ENCODE results near the gene JMJD1C.
"Not testable (repeated sequence)": the region's sequence is repeated elsewhere in the genome, so short reads cannot be mapped to it uniquely, and the experiment has no call there.

The JMJD1C gene

DNA sequence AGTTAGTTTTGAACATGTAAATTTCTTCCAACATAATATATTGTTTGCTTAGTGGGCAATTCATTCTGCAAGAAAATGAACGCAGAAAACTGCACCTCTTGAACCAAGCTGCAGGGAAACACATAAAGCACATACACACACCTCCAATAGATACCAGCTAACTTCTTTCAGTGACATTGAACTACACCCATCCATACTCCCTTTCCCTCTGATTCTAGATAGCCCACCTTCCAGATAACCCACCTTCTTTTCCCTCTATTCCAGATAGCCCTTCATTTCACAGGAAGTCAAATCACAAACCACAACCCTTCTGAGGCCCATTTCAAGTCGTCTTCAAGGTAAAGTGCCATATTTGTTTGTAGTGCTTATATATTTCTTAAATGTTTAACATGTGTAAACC, 304.2 kb downstream of the JMJD1C start:
- no peak for DNase-seq

- DNase-seq, result peak; percentile 15 to 19
Measured at GRCh38 chr10:63157845-63158624, 307.7 kb downstream of the JMJD1C start.

GRCh38 chr10:63156236-63156635, 309.5 kb downstream of the JMJD1C start:
- DNase-seq, result no peak

DNA sequence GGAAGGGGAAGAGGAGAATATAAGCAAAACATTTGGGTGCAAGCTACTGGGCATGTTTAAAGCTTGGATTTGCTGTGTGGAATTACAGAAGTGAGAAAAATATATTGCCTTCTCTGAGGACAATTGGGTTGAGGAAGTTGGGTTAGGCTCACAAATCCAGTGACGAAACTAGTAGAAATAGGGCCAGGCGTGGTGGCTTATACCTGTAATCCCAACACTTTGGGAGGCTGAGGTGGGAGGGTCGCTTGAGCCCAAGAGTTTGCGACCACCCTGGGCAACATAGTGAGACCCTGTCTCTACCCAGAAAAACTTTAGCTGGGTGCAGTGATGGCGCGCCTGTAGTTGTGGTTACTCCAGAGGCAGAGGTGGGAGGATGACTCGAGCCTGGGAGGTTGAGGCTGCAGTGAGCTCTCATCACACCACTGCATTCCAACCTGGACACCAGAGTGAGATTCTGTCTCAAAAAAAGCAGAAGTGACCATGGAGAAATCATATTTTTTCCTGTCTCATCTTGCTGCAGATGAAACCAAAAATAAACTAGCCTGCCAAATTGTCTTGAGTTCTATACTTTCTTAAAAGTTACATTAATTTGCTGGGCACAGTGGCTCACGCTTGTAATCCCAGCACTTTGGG, 310.3 kb downstream of the JMJD1C start:
- no peak for DNase-seq

GRCh38 chr10:63154546-63155387, 311.0 kb downstream of the JMJD1C start:
- DNase-seq, result no peak

DNA sequence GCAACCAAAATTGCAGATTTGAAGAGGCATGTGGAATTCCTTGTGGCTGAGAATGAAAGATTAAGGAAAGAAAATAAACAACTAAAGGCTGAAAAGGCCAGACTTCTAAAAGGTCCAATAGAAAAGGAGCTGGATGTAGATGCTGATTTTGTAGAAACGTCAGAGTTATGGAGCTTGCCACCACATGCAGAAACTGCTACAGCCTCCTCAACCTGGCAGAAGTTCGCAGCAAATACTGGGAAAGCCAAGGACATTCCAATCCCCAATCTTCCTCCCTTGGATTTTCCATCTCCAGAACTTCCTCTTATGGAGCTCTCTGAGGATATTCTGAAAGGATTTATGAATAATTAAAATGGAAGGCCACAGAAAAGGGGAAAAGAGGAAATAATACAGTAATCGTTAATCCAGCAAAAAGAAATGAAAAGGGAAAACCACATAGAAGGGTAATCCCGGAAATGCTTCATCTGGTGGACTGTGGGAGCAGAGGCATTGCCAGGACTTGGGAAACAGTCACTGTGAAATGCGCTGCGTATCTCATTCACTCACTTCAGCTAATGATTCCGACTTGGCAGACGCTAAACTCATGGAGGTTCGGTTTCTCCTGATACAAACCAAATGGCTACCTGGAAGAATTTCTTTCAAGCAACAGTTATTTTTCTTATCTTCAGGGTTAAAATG, 311.8 kb downstream of the JMJD1C start:
- not testable (repeated sequence) for DNase-seq

DNA sequence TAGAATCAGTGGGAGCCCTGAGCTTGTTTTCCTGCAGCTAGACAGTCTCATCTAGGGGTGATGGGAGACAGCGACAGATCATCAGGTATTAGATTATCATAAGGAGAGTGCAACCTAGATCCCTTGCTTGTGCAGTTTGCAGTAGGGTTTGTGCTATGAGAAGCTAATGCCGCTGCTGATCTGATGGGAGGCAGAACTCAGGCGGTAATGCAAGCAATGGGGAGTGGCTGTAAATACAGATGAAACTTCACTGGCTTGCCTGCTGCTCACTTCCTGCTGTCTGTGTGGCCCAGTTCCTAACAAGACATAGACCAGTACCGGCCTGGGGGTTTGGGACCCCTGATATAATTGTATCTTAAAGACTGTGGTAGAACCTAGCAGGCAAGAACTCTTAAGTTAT, 315.0 kb downstream of the JMJD1C start:
- DNase-seq, result no peak

DNA sequence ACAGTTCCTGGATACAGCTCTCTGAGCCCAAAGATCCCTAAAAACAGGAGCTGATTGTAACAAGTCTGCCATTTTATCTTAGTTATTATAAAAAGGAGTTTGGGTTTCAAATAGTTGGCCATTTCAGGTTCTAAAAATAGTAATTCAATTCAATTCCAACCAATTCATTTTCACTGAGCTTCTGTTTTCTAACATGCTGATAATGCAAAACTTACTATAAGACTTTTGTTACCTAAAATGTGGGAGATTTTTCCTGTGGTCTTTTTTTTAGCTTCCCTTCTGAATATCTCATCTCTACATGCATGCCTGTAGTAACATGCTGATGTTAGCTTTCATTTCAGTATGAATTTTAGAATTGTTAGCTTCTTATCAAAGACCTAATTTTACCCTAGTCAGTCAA, 319.3 kb downstream of the JMJD1C start:
- DNase-seq, result no peak

GRCh38 chr10:63145782-63146181, 320.0 kb downstream of the JMJD1C start:
- no peak for DNase-seq

- DNase-seq, result no peak
Measured at GRCh38 chr10:63143987-63144386, 321.8 kb downstream of the JMJD1C start.

DNA sequence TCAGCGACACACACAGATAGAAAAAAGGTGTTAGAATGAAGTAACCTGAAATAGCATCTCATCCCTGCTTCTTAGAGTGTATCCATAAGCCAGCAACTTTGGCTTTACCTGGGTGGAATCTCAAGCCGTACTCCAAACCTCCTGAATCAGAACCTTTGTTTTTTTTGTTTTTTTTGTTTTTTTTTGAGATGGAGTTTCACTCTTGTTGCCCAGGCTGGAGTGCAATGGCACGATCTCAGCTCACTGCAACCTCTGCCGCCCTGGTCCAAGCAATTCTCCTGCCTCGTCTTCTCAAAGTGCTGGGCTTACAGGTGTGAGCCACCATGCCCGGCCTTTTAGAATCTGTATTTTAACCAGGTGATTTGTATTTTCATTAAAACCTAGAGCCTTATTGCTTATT, 323.6 kb downstream of the JMJD1C start:
- DNase-seq, result no peak

GRCh38 chr10:63140077-63140476, 325.7 kb downstream of the JMJD1C start:
- DNase-seq, result no peak

GRCh38 chr10:63137306-63137705, 328.5 kb downstream of the JMJD1C start:
- no peak for DNase-seq

DNA sequence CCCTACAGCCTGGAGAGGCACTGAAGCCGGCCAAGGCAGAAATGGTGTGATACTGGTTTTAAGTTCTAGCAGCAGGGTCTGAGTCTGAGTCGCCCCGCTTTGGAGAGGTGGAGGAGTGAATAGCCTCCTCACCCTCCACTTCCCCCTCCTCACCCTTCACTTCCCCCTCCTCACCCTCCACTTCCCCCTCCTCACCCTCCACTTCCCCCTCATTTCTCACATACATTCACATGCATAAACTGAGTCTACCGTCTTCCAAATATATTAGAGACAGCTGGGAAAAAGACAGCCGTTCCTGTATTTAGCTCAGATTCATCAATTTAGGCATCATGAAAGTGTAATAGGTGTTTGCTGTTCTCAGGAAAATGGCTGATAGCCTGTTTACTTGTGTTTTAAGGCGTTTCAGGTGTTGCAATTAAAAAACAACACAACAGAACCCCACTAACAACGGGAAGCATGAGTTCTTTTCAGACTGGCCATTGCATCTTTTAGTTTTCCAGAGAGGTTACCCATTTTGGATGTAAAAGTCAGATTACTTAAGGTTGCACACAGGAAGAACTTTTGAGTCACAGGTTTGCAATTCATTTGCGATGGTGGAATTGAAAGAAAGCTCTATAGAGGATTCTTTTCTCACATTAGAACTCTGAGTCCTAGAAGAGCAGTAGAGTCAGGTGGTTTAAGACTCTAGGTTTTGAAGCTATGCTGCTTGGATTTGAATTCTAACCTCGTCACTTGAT, 331.8 kb downstream of the JMJD1C start:
- DNase-seq, result no peak

GRCh38 chr10:63133056-63133820, 332.5 kb downstream of the JMJD1C start, which contains the start of gene NRBF2:
Gene NRBF2, plus strand, starts transcription at chr10:63133328. Its CDS starts 143 bp downstream, at chr10:63133471.
- peak; percentile 95 for DNase-seq

GRCh38 chr10:63132651-63133055, 333.1 kb downstream of the JMJD1C start:
- no peak for DNase-seq

DNA sequence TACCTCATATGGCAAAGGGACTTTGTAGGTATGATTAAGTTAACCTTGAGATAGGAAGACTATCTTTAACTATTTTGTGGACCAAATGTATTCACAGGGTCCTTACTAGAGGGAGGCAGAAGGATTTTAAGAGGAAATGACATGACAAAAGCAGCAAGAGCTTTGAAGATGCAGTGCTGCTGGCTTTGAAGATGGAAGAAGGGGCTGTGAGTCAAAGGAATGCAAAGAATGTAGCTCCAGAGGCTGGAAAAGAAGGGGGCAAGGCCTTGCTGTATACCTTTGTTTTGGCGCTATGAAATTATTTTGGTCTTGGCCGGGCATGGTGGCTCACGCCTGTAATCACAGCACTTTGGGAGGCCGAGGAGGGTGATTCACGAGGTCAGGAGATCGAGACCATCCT, 335.9 kb downstream of the JMJD1C start:
- DNase-seq, result no peak

DNA sequence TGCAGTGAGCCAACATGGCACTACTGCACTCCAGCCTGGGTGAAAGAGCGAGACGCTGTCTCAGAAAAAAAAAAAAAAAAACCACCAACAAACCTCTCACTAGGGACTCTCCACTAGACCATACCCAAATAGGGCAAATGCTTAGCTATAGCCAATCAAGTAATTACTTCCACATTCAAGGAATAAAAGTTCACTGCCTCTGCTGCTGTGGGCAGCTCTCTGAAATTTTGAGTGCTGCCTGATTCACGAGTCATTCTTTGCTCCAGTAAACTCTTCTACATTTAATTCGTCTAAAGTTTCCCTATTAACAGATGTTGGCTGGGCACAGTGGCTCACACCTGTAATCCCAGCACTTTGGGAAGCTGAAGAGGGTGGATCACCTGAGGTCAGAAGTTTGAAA, 337.3 kb downstream of the JMJD1C start:
- no peak for DNase-seq

DNA sequence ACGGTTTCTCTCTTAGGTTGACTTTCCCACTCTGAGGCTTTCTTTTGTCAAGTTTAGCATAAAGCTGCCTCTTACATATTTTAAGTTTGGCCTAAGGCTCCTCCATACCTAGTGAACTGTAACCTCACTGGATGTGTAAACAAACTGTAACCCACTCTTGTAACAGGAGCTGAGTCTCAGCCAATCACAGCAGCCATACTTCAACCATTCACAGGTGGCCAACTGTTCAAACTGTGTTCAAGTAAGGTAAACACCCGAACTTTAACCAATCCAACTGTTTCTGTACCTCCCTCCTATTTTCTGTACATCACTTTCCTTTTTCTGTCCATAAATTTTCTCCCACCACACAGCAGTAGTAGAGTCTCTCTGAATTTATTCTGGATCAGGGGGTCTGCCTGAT, 340.3 kb downstream of the JMJD1C start:
- no peak for DNase-seq

DNA sequence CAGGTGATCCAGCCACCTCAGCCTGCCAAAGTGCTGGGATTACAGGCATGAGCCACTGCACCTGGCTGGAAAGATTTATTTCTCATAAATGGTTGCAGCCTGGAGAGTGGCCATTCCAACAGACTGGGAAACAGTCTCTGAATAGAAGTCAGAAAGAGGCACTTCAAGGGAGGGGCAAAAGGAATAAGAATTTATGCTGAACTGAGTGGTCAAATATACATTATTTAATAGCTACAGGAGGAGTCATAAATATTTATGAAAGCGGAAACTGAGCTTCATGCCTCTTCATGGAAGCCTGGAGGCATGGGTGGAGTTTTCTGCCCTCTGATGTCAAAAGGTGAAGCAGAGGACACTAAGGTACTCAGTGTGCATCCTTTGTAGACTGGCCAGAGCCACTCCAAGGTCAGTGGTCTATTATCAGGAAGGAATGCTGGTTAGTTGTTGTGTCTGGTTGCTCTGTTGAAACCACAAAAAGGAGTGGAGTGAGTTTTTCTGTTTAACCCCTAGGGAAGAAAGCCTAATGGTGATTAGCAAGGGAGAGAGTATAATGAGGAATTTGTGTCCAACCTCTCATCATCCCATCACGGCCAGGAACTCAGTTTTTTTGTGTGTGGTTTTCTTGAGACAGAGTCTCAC, 341.9 kb downstream of the JMJD1C start:
- no peak for DNase-seq

DNA sequence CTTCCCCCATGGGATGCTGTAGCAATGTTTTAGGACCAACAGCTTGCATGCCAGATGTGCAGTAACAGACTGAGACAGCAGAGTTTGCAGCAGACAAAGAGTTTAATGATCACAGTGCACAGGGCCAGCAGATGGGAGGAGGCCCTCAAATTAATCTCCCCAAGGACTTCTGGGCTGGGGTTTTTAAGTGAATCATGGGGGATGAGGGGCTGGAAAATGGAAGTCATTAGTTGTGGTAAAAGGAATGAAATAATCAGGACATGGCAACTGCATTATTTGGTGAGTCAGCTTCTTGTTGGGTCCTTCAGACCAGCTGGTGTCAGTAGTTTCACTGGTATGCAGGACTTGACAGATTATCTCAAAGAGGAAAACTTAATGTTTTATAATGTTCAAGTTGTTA, 345.2 kb downstream of the JMJD1C start:
- DNase-seq, result no peak
